Activated CD4-positive, alpha-beta T cell treated with anti-CD3 and anti-CD28 coated beads, Interleukin-2, amount 10 ng/mL, durations not matched to agents 7 days and 5 days (primary cell): ENCODE measurements around the gene TXNDC5. TPM values are rescaled to one million over a fixed set of nuclear protein-coding genes. Genes with fewer than 3 reads are reported as not detected.

Experiments used
- CTCF ChIA-PET: fragments of 350-600 bp; sonication (Branson Sonifier 250); formaldehyde crosslinking; loops from one replicate; lab custom pipeline; 2021; ENCODE audit warnings: antibody characterized with exemption; lab: Charles Lee
- POLR2A ChIA-PET: fragments of 350-600 bp; sonication (Branson Sonifier 250); formaldehyde crosslinking; loops from one replicate; lab custom pipeline; 2021; ENCODE audit warnings: antibody characterized with exemption; lab: Charles Lee
- DNase-seq: peaks from one replicate; pipeline ENCODE4 v3.0.0-alpha.2; 2020
- H3K27ac Mint-ChIP-seq: one replicate; pipeline ENCODE4 v1.8.0; 2021; ENCODE audit warnings: mild to moderate bottlenecking, moderate library complexity, mixed read lengths
- H3K27me3 Mint-ChIP-seq: one replicate; pipeline ENCODE4 v1.8.0; 2021; ENCODE audit warnings: mixed read lengths
- H3K36me3 Mint-ChIP-seq: one replicate; pipeline ENCODE4 v1.8.0; 2021; ENCODE audit warnings: low read depth, mixed read lengths
- H3K4me1 Mint-ChIP-seq: one replicate; pipeline ENCODE4 v1.8.0; 2021; ENCODE audit warnings: mixed read lengths
- H3K4me3 Mint-ChIP-seq: one replicate; pipeline ENCODE4 v1.8.0; 2021; ENCODE audit warnings: mild to moderate bottlenecking, moderate library complexity, mixed read lengths
- H3K9me3 Mint-ChIP-seq: one replicate; pipeline ENCODE4 v1.8.0; 2021; ENCODE audit warnings: mixed read lengths
- total RNA-seq, 2 experiments: library from RNA; stranded (reverse); gene quantifications; one replicate each; pipeline ENCODE4 v1.2.3, GENCODE V29; 2021

The TXNDC5 gene
- total RNA-seq, 2 experiments from 2014 or later, result 32.5 to 33.2 TPM

DNA sequence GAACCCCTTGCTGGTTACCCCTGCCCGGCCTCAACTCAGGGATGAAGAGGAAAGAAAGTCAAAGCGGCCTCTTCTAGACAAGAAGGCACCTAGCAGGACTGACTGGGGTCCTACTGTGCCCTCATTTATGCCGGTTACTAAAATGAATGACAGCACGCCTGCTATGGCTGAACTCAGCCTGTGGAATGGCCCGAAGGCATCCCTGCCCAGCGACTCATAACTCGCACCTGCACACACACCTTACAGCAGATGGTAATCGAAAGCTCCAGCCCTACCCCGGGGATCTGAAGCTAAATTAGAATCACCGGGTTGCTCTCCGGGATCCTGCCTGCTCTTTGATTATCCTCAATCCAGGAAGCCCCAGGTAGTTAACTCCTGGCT, 747 bp upstream of the TXNDC5 start:
- Mint-ChIP-seq H3K4me1 (peaks cover 23% of the 10 kb centered on the region), H3K36me3 (no peaks in the 10 kb centered on the region), H3K9me3 (no peaks in the 10 kb centered on the region), H3K4me3 (no peak overlapping the region), H3K27ac (no peak overlapping the region), H3K27me3 (no peaks in the 10 kb centered on the region)
- ChIA-PET POLR2A (no interaction called here), CTCF (interaction anchor here (1.0 kb wide), 1 partner anchor 12 kb away, joined by 7 read pairs; no protein-coding TSS in a partner anchor)
- no peak for DNase-seq

GRCh38 chr6:7910298-7910653, 312 bp downstream of the TXNDC5 start:
- ChIA-PET POLR2A (no interaction called here), CTCF (no interaction called here)
- peak; percentile 26 for DNase-seq
- Mint-ChIP-seq H3K9me3 (no peaks in the 10 kb centered on the region), H3K27ac (no peak overlapping the region), H3K36me3 (no peaks in the 10 kb centered on the region), H3K4me3 (no peak overlapping the region), H3K4me1 (peaks cover 23% of the 10 kb centered on the region), H3K27me3 (no peaks in the 10 kb centered on the region)

DNA sequence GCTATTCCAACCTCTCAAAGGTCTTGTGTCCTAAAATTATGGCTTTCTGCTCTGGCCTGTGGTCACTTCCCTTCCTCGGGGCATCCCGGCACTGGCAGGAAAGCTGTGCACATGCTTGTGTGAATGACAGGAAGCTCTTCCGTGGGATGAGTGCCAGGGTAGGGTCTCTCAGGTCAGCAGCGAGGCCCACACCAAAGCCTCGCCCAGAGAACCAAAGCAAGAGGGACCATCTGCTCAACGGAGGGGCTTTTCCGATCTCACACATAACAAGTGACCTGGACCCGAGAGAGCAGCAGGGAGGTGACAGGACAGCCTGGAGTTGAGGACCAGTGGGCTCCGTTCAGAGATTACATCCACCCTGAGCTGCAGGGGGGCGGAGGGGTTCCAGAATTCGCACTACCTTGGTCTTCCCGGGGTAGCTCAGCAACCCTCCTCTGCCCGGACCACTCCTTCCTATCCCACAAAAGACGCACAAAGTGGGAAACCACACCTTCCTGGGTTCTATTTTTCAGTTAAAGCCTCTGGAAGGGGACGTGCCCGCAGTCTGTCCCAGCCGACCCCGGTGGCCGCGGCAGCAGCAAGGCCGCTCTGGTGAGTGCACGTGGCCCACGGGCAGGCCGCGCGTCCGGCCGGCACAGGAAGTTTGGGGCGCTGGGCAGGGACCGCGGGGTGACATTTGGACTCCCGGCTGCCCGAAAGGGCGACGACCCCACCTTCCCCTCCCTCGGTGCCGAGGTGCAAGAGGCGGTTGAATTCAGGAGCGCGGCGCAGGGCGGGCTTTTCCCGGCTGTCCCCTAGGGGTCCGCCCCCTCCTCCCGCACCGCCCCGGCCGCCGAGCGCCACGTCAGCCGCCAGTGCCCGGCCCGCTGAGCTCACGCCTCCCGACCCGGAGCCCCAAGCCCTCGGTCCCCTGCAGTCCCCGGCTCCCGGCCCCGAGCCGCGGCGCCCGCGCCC, 988 bp downstream of the TXNDC5 start:
- Mint-ChIP-seq H3K4me3 (peak overlapping the region; percentile 74), H3K27ac (peak overlapping the region; percentile 34), H3K27me3 (no peaks in the 10 kb centered on the region), H3K9me3 (no peaks in the 10 kb centered on the region), H3K4me1 (peaks cover 23% of the 10 kb centered on the region), H3K36me3 (peaks cover 4% of the 10 kb centered on the region)
- peak; percentile 35 for DNase-seq
- ChIA-PET POLR2A (no interaction called here), CTCF (no interaction called here)

DNA sequence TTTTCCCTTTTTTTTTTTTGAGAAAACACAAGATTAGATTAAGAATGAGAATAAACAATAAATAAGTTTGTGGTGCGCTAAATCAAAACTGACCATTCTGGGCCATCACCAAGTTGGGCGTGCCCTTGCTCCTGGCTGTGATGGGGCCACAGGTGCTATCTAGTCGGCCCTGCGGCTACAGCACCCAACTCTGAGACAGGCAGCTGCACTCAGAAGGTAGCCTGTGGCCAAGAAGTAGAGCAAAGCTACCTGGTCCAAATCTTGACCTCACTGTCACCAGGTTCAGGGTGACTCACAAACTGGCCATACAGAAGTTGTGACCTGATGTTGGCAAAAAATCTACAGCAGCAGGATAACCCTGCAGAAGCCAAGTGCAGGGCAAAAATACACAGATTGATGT, 3.4 kb downstream of the TXNDC5 start:
- CTCF ChIA-PET, result interaction anchor here (0.6 kb wide), 1 partner anchor 11 kb away, joined by 4 read pairs; no protein-coding TSS in a partner anchor
- no peak overlapping the region for H3K4me3 Mint-ChIP-seq
- peaks cover 19% of the 10 kb centered on the region for H3K36me3 Mint-ChIP-seq
- no peaks in the 10 kb centered on the region for H3K27me3 Mint-ChIP-seq
- POLR2A ChIA-PET, result no interaction called here
- no peak overlapping the region for H3K27ac Mint-ChIP-seq
- no peak for DNase-seq
- H3K9me3 Mint-ChIP-seq, result no peaks in the 10 kb centered on the region
- peaks cover 23% of the 10 kb centered on the region for H3K4me1 Mint-ChIP-seq

GRCh38 chr6:7906741-7907140, 3.8 kb downstream of the TXNDC5 start:
- ChIA-PET POLR2A (no interaction called here), CTCF (interaction anchor here (0.6 kb wide), 1 partner anchor 10 kb away, joined by 4 read pairs; no protein-coding TSS in a partner anchor)
- Mint-ChIP-seq H3K9me3 (no peaks in the 10 kb centered on the region), H3K27ac (no peak overlapping the region), H3K27me3 (no peaks in the 10 kb centered on the region), H3K4me1 (peaks cover 23% of the 10 kb centered on the region), H3K36me3 (peaks cover 19% of the 10 kb centered on the region), H3K4me3 (no peak overlapping the region)
- DNase-seq, result no peak

DNA sequence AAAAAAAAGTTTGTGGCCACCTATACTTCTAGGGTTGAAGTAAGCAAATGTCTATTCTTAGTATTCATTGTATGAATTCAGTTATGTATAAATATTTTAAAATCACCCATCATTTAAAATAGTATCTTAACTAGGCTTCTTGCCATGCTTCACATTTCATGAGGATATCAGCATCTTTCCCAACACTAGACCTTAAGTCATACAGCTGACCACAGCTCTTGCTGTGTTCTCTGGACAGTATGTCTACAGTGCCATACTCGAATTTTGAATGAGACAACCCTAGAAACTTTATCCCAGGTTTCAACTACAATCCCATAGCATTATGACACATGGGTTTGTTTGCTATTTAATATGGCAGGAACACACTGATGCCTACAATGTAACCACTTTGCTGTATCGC, 5.2 kb downstream of the TXNDC5 start:
- Mint-ChIP-seq H3K27me3 (no peaks in the 10 kb centered on the region), H3K4me1 (peaks cover 18% of the 10 kb centered on the region), H3K27ac (no peak overlapping the region), H3K9me3 (no peaks in the 10 kb centered on the region), H3K4me3 (no peak overlapping the region), H3K36me3 (peaks cover 19% of the 10 kb centered on the region)
- CTCF ChIA-PET, result no interaction called here
- DNase-seq, result no peak
- POLR2A ChIA-PET, result no interaction called here

DNA sequence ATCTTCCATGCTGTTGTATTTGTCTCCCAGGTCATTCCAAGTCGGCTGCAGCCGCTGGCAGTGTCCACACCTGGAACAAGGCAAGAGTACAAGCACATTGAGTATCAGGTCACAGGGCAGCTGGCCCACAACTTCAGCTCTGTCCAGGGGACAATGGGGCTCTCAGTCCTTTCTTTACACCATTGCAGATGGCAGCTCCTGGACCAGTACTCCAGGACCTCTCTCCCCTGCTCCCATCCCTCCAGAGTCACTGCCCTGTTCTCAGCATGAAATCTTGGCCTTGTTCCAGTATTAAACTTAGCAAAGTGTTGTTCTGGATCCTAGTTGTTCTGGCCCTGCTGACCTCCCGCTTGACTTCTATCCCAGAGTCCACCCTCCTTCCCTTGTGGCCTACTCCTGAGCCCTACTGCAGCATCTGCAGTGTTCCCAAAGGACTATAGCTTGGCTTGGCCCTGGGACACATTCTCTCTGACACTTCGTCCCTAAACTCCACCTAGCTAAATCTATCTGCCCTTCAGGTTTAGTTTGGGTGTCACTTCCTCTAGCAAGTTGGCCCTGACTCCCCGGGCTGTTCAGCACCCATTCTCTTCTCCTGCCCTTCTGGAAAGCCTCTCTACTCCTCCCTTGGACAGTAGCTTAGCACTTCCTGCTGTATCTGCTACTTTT, 5.8 kb downstream of the TXNDC5 start:
- CTCF ChIA-PET, result no interaction called here

GRCh38 chr6:7903673-7904072, 6.9 kb downstream of the TXNDC5 start:
- POLR2A ChIA-PET, result no interaction called here
- H3K9me3 Mint-ChIP-seq, result no peaks in the 10 kb centered on the region
- no peak overlapping the region for H3K4me3 Mint-ChIP-seq
- DNase-seq, result no peak
- peaks cover 9% of the 10 kb centered on the region for H3K4me1 Mint-ChIP-seq
- no peaks in the 10 kb centered on the region for H3K27me3 Mint-ChIP-seq
- H3K36me3 Mint-ChIP-seq, result peaks cover 21% of the 10 kb centered on the region
- no peak overlapping the region for H3K27ac Mint-ChIP-seq
- CTCF ChIA-PET, result interaction anchor here (1.6 kb wide), 1 partner anchor 10 kb away, joined by 3 read pairs; no protein-coding TSS in a partner anchor

More for the DNA sequence above, 5.8 kb downstream of the TXNDC5 start:
- POLR2A ChIA-PET, result no interaction called here
- peaks cover 19% of the 10 kb centered on the region for H3K36me3 Mint-ChIP-seq
- H3K9me3 Mint-ChIP-seq, result no peaks in the 10 kb centered on the region
- H3K4me1 Mint-ChIP-seq, result peaks cover 18% of the 10 kb centered on the region
- H3K4me3 Mint-ChIP-seq, result no peak overlapping the region
- H3K27ac Mint-ChIP-seq, result peak overlapping the region; percentile 34
- DNase-seq, result no peak
- H3K27me3 Mint-ChIP-seq, result no peaks in the 10 kb centered on the region

DNA sequence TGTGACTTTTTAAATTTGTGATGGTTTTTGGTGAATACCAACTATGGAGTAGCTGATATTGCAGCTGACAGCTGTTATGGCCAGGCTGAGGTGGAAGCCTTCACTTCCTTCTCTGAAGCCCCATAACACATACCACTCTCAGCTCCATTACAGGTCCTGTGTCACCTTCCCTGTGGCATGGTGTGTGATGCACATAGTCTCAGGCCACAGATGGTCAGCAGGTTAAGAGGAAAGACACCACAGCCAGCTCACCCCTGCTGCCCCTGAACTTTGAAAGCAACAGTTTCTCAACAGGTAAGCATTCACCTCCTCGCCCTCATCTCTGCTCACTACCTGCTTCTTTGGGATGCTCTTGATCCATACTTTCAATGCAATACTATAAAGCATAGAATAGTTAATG, 7.7 kb downstream of the TXNDC5 start:
- ChIA-PET CTCF (interaction anchor here (0.9 to 1.6 kb wide), 2 partner anchors 9 to 165 kb away, joined by 3 read pairs; no protein-coding TSS in a partner anchor), POLR2A (no interaction called here)
- H3K27ac Mint-ChIP-seq, result peak overlapping the region; percentile 22
- H3K36me3 Mint-ChIP-seq, result peaks cover 27% of the 10 kb centered on the region
- H3K4me1 Mint-ChIP-seq, result peaks cover 9% of the 10 kb centered on the region
- DNase-seq, result no peak
- no peaks in the 10 kb centered on the region for H3K9me3 Mint-ChIP-seq
- H3K27me3 Mint-ChIP-seq, result no peaks in the 10 kb centered on the region
- no peak overlapping the region for H3K4me3 Mint-ChIP-seq

DNA sequence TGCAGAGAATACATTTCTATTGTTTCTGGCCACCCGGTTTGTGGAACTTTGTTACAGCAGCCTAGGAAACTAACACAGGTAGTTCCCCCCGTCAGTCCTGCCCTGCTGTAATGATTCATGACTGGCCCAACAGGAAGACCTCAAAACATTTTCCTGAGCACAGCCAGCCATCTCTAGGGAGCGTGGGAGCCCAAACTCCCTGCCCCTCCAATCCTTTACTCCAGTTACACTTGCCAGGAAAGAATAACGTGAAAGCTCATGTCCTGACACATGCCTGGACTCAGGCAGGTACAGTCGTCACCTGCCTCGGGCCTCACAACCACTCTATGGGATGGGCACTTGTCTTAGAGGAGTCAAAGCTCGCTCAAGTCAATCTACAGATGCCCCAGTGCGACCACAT, 8.4 kb downstream of the TXNDC5 start:
- Mint-ChIP-seq H3K4me1 (peaks cover 5% of the 10 kb centered on the region), H3K4me3 (no peak overlapping the region), H3K36me3 (peaks cover 32% of the 10 kb centered on the region), H3K9me3 (no peaks in the 10 kb centered on the region), H3K27me3 (no peaks in the 10 kb centered on the region), H3K27ac (no peak overlapping the region)
- no peak for DNase-seq
- ChIA-PET CTCF (interaction anchor here (0.9 to 1.6 kb wide), 2 partner anchors 9 to 166 kb away, joined by 3 read pairs; no protein-coding TSS in a partner anchor), POLR2A (no interaction called here)

- peaks cover 32% of the 10 kb centered on the region for H3K36me3 Mint-ChIP-seq
- CTCF ChIA-PET, result no interaction called here
- no peak overlapping the region for H3K4me3 Mint-ChIP-seq
- H3K9me3 Mint-ChIP-seq, result no peaks in the 10 kb centered on the region
- POLR2A ChIA-PET, result no interaction called here
- no peak overlapping the region for H3K27ac Mint-ChIP-seq
- DNase-seq, result no peak
- peaks cover 4% of the 10 kb centered on the region for H3K4me1 Mint-ChIP-seq
- no peaks in the 10 kb centered on the region for H3K27me3 Mint-ChIP-seq
These were observed 8.8 kb downstream of the TXNDC5 start for GRCh38 chr6:7901780-7902179.

GRCh38 chr6:7901056-7901455, 9.5 kb downstream of the TXNDC5 start:
- Mint-ChIP-seq H3K4me3 (no peak overlapping the region), H3K36me3 (peaks cover 32% of the 10 kb centered on the region), H3K27me3 (no peaks in the 10 kb centered on the region), H3K9me3 (no peaks in the 10 kb centered on the region), H3K4me1 (no peaks in the 10 kb centered on the region), H3K27ac (no peak overlapping the region)
- ChIA-PET POLR2A (no interaction called here), CTCF (no interaction called here)
- no peak for DNase-seq

DNA sequence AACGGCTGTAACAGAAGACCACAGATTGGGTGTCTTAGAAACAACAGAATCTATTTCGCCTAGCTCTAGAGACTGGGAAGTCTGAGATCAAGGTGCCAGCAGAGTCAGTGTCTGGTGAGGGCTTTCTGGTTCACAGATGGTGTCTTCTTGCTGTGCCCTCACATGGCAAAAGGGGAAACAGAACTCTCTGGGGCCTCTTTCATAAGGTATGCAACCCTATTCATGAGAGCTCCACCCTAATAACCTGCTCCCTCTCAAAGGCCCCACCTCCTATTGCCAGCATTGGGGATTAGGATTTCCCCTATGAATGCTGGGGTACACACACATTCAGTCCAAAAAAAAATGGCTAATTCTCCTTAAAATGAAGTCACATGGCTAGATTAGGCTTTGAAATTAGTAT, 10.0 kb downstream of the TXNDC5 start:
- H3K27me3 Mint-ChIP-seq, result no peaks in the 10 kb centered on the region
- DNase-seq, result no peak
- ChIA-PET POLR2A (no interaction called here), CTCF (no interaction called here)
- no peaks in the 10 kb centered on the region for H3K9me3 Mint-ChIP-seq
- H3K27ac Mint-ChIP-seq, result no peak overlapping the region
- H3K4me1 Mint-ChIP-seq, result no peaks in the 10 kb centered on the region
- no peak overlapping the region for H3K4me3 Mint-ChIP-seq
- H3K36me3 Mint-ChIP-seq, result peaks cover 32% of the 10 kb centered on the region
